Neural progenitor cell (in vitro differentiated cells): ENCODE measurements around the gene FPR1. TPM values are rescaled to one million over a fixed set of nuclear protein-coding genes. Genes with fewer than 3 reads are reported as not detected.

ENCODE experiments used
- DNase-seq: peaks from one replicate; pipeline ENCODE4 v3.0.0-alpha.2; 2016; ENCODE audit warnings: low spot score
- H2AFZ ChIP-seq: fragments of 200-600 bp; sonication (generic); replicated peaks from 2 replicates; pipeline ENCODE4 v1.6.1; 2016; ENCODE audit warnings: antibody characterized with exemption
- H3F3A ChIP-seq: fragments of 200-600 bp; sonication (generic); 2 replicates; pipeline ENCODE4 v1.6.1; 2016; ENCODE audit warnings: antibody characterized with exemption, low read depth
- H3K27ac ChIP-seq: fragments of 200-600 bp; sonication (generic); 2 replicates; pipeline ENCODE4 v1.5.1; 2016; ENCODE audit warnings: mild to moderate bottlenecking
- H3K27me3 ChIP-seq: fragments of 200-600 bp; sonication (generic); 2 replicates; pipeline ENCODE4 v1.6.1; 2016; ENCODE audit warnings: mild to moderate bottlenecking, moderate library complexity
- H3K36me3 ChIP-seq: fragments of 200-600 bp; sonication (generic); 2 replicates; pipeline ENCODE4 v1.5.1; 2016
- H3K4me1 ChIP-seq: fragments of 200-600 bp; sonication (generic); 2 replicates; pipeline ENCODE4 v1.6.1; 2016; ENCODE audit warnings: mixed run types
- H3K4me2 ChIP-seq: fragments of 200-600 bp; sonication (generic); 2 replicates; pipeline ENCODE4 v1.6.1; 2016
- H3K4me3 ChIP-seq: fragments of 200-600 bp; sonication (generic); 2 replicates; pipeline ENCODE4 v1.5.1; 2016
- H3K79me2 ChIP-seq: fragments of 200-600 bp; sonication (generic); 2 replicates; pipeline ENCODE4 v1.6.1; 2016; ENCODE audit warnings: low read depth
- H3K9ac ChIP-seq: fragments of 200-600 bp; sonication (generic); 2 replicates; pipeline ENCODE4 v1.6.1; 2016
- H3K9me3 ChIP-seq: fragments of 200-600 bp; sonication (generic); 2 replicates; pipeline ENCODE4 v1.5.1; 2016; ENCODE audit warnings: low read depth
- H4K20me1 ChIP-seq: fragments of 200-600 bp; sonication (generic); 2 replicates; pipeline ENCODE4 v1.6.1; 2016; ENCODE audit warnings: low read depth
- H3K27ac Mint-ChIP-seq: 3 replicates; pipeline ENCODE4 v1.8.0; 2021; ENCODE audit warnings: mixed read lengths
- H3K27me3 Mint-ChIP-seq: 2 replicates; pipeline ENCODE4 v1.8.0; 2022; ENCODE audit warnings: low read depth, mild to moderate bottlenecking, inconsistent platforms, moderate library complexity, mixed read lengths; ENCODE audit not compliant: insufficient read depth
- H3K36me3 Mint-ChIP-seq: 3 replicates; pipeline ENCODE4 v1.8.0; 2021; ENCODE audit warnings: mixed read lengths
- H3K4me1 Mint-ChIP-seq: 3 replicates; pipeline ENCODE4 v1.8.0; 2021; ENCODE audit warnings: mixed read lengths
- H3K4me3 Mint-ChIP-seq: 3 replicates; pipeline ENCODE4 v1.8.0; 2021; ENCODE audit warnings: mild to moderate bottlenecking, moderate library complexity, mixed read lengths
- H3K9me3 Mint-ChIP-seq: 3 replicates; pipeline ENCODE4 v1.8.0; 2020; ENCODE audit warnings: mixed read lengths
- CTCF ChIP-seq: fragments of 200-600 bp; sonication (generic); IDR thresholded peaks from 2 replicates; pipeline ENCODE4 v1.5.1; 2017; ENCODE audit warnings: antibody characterized with exemption, mild to moderate bottlenecking
- EZH2 ChIP-seq: fragments of 200-600 bp; sonication (generic); IDR thresholded peaks from 2 replicates; pipeline ENCODE4 v1.6.1; 2017; ENCODE audit warnings: antibody characterized with exemption, mild to moderate bottlenecking, moderate library complexity
- EZH2phosphoT487 ChIP-seq: fragments of 200-600 bp; sonication (generic); IDR thresholded peaks from 2 replicates; pipeline ENCODE4 v1.6.1; 2017; ENCODE audit warnings: antibody characterized with exemption
- total RNA-seq: library from RNA; depleted of rRNA; stranded (reverse); fragments of >200 nt; gene quantifications from 2 replicates; pipeline ENCODE4 v1.2.3, GENCODE V29; 2015; ENCODE audit warnings: low replicate concordance

Gene FPR1
- total RNA-seq, 1 donor from 2014 or later, result not detected

- no peak overlapping the region for H3K4me3 Mint-ChIP-seq
- H3K27ac Mint-ChIP-seq, result no peak overlapping the region
- H3K9me3 ChIP-seq, result no peaks in the 10 kb centered on the region
- no peak overlapping the region for H3K4me3 ChIP-seq
- no peaks in the 10 kb centered on the region for H3K27me3 ChIP-seq
- H3K36me3 Mint-ChIP-seq, result no peaks in the 10 kb centered on the region
- no peaks in the 10 kb centered on the region for H3F3A ChIP-seq
- H3K9ac ChIP-seq, result no peak overlapping the region
- no peak for TF ChIP-seq EZH2
- TF ChIP-seq EZH2phosphoT487, result no peak
- TF ChIP-seq CTCF, result no peak
- no peaks in the 10 kb centered on the region for H3K4me1 Mint-ChIP-seq
- no peaks in the 10 kb centered on the region for H3K4me1 ChIP-seq
- H3K79me2 ChIP-seq, result no peaks in the 10 kb centered on the region
- no peaks in the 10 kb centered on the region for H3K9me3 Mint-ChIP-seq
- no peak overlapping the region for H3K27ac ChIP-seq
- H2AFZ ChIP-seq, result no peak overlapping the region
- no peaks in the 10 kb centered on the region for H3K36me3 ChIP-seq
- no peak for DNase-seq
- H4K20me1 ChIP-seq, result no peaks in the 10 kb centered on the region
- H3K27me3 Mint-ChIP-seq, result peaks cover 2% of the 10 kb centered on the region
- H3K4me2 ChIP-seq, result no peak overlapping the region
Observed at GRCh38 chr19:51772977-51773376, 21.3 kb upstream of the FPR1 start.

GRCh38 chr19:51771376-51772130 is 19.9 kb upstream of the FPR1 start:
- H3K4me1 ChIP-seq, result no peaks in the 10 kb centered on the region
- no peaks in the 10 kb centered on the region for H3F3A ChIP-seq
- H3K27me3 Mint-ChIP-seq, result no peaks in the 10 kb centered on the region
- no peaks in the 10 kb centered on the region for H3K9me3 Mint-ChIP-seq
- H3K36me3 ChIP-seq, result no peaks in the 10 kb centered on the region
- H3K4me3 ChIP-seq, result no peak overlapping the region
- no peaks in the 10 kb centered on the region for H3K27me3 ChIP-seq
- H3K27ac Mint-ChIP-seq, result no peak overlapping the region
- no peaks in the 10 kb centered on the region for H3K79me2 ChIP-seq
- no peaks in the 10 kb centered on the region for H4K20me1 ChIP-seq
- H3K27ac ChIP-seq, result no peak overlapping the region
- H3K36me3 Mint-ChIP-seq, result no peaks in the 10 kb centered on the region
- H3K9me3 ChIP-seq, result no peaks in the 10 kb centered on the region
- no peak overlapping the region for H3K9ac ChIP-seq
- H3K4me2 ChIP-seq, result no peak overlapping the region
- no peak overlapping the region for H3K4me3 Mint-ChIP-seq
- DNase-seq, result no peak
- no peaks in the 10 kb centered on the region for H3K4me1 Mint-ChIP-seq
- no peak for TF ChIP-seq EZH2
- no peak for TF ChIP-seq EZH2phosphoT487
- TF ChIP-seq CTCF, result no peak
- H2AFZ ChIP-seq, result no peak overlapping the region

GRCh38 chr19:51766461-51766860 is 14.8 kb upstream of the FPR1 start:
- H3K79me2 ChIP-seq, result no peaks in the 10 kb centered on the region
- no peaks in the 10 kb centered on the region for H3K9me3 ChIP-seq
- H3K27ac ChIP-seq, result no peak overlapping the region
- DNase-seq, result no peak
- Mint-ChIP-seq H3K27ac (no peak overlapping the region), H3K36me3 (no peaks in the 10 kb centered on the region), H3K4me3 (no peak overlapping the region), H3K4me1 (no peaks in the 10 kb centered on the region), H3K27me3 (peaks cover 3% of the 10 kb centered on the region), H3K9me3 (no peaks in the 10 kb centered on the region)
- no peak overlapping the region for H3K9ac ChIP-seq
- H3K4me3 ChIP-seq, result no peak overlapping the region
- H3K36me3 ChIP-seq, result no peaks in the 10 kb centered on the region
- H2AFZ ChIP-seq, result no peak overlapping the region
- H4K20me1 ChIP-seq, result no peaks in the 10 kb centered on the region
- no peak overlapping the region for H3K4me2 ChIP-seq
- H3F3A ChIP-seq, result no peaks in the 10 kb centered on the region
- TF ChIP-seq CTCF (no peak), EZH2 (no peak), EZH2phosphoT487 (no peak)
- H3K4me1 ChIP-seq, result no peaks in the 10 kb centered on the region
- no peaks in the 10 kb centered on the region for H3K27me3 ChIP-seq
